HEK293 (cell line): Measurements from ENCODE around the gene ETF1.

ENCODE experiments used
- KLF10 ChIP-seq: fragments of 450-650 bp; IDR thresholded peaks from 2 replicates; pipeline ENCODE4 v1.5.1; 2018; ENCODE audit warnings: missing biosample characterization, mild to moderate bottlenecking, missing genetic modification characterization
- SALL2 ChIP-seq: fragments of 450-650 bp; formaldehyde crosslinking; IDR thresholded peaks from 2 replicates; pipeline ENCODE4 v1.5.0; 2017; ENCODE audit warnings: missing biosample characterization, mild to moderate bottlenecking, missing genetic modification characterization, borderline replicate concordance
- TRIM28 ChIP-seq: IDR thresholded peaks from 2 replicates; pipeline ENCODE4 v1.6.1; 2011; ENCODE audit warnings: low read length, control low read depth, borderline replicate concordance
- ZBTB1 ChIP-seq: fragments of 450-650 bp; formaldehyde crosslinking; IDR thresholded peaks from 2 replicates; pipeline ENCODE4 v1.5.1; 2016; ENCODE audit warnings: missing biosample characterization, missing genetic modification characterization
- ZNF302 ChIP-seq: fragments of 450-650 bp; formaldehyde crosslinking; IDR thresholded peaks from 2 replicates; pipeline ENCODE4 v1.5.1; 2016; ENCODE audit warnings: missing biosample characterization, missing genetic modification characterization, low read depth
- ZNF501 ChIP-seq: fragments of 450-650 bp; formaldehyde crosslinking; IDR thresholded peaks from 2 replicates; pipeline ENCODE4 v1.5.1; 2016; ENCODE audit warnings: missing biosample characterization, missing genetic modification characterization
- ZNF600 ChIP-seq: fragments of 450-650 bp; formaldehyde crosslinking; IDR thresholded peaks from 2 replicates; pipeline ENCODE4 v1.5.1; 2016; ENCODE audit warnings: missing biosample characterization, missing genetic modification characterization
- TF ChIP-seq, protein P1 (sequence below): fragments of 450-650 bp; formaldehyde crosslinking; IDR thresholded peaks from 2 replicates; pipeline ENCODE4 v1.5.1; 2017; ENCODE audit warnings: missing biosample characterization, missing genetic modification characterization
- TF ChIP-seq, protein P2 (sequence below): fragments of 450-650 bp; formaldehyde crosslinking; IDR thresholded peaks from 2 replicates; pipeline ENCODE4 v1.5.1; 2016; ENCODE audit warnings: missing biosample characterization, missing genetic modification characterization
- TF ChIP-seq, protein P3 (sequence below): fragments of 450-650 bp; formaldehyde crosslinking; IDR thresholded peaks from 2 replicates; pipeline ENCODE4 v1.5.1; 2016; ENCODE audit warnings: missing biosample characterization, missing genetic modification characterization

DNA sequence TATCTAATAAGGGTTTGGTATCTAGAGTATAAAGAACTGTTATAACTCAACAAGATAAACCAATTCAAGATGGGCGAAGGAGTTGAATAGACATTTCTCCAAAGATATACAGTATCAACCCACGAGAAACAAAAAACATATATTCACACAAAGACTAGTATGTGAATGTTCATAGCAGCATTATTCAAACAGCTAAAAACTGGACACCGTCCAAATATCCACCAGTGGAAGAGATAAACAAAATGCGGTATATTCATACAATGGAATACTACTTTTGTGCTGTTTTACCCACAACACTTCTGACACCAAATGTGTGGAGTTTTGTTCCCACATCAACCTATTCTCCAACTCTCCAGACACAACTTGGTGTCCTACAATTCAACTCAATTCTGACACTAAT is 44.7 kb downstream of the ETF1 start:
- TF ChIP-seq SALL2 (tag by site-specific recombination) (no peak), TRIM28 (no peak), ZNF501 (tag by site-specific recombination) (no peak), ZBTB1 (tag by site-specific recombination) (no peak), KLF10 (no peak), ZNF302 (tag by site-specific recombination) (no peak), ZNF600 (tag by site-specific recombination) (no peak)
- TF ChIP-seq, protein P1, sequence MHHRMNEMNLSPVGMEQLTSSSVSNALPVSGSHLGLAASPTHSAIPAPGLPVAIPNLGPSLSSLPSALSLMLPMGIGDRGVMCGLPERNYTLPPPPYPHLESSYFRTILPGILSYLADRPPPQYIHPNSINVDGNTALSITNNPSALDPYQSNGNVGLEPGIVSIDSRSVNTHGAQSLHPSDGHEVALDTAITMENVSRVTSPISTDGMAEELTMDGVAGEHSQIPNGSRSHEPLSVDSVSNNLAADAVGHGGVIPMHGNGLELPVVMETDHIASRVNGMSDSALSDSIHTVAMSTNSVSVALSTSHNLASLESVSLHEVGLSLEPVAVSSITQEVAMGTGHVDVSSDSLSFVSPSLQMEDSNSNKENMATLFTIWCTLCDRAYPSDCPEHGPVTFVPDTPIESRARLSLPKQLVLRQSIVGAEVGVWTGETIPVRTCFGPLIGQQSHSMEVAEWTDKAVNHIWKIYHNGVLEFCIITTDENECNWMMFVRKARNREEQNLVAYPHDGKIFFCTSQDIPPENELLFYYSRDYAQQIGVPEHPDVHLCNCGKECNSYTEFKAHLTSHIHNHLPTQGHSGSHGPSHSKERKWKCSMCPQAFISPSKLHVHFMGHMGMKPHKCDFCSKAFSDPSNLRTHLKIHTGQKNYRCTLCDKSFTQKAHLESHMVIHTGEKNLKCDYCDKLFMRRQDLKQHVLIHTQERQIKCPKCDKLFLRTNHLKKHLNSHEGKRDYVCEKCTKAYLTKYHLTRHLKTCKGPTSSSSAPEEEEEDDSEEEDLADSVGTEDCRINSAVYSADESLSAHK (tag by site-specific recombination): no peak
- TF ChIP-seq, protein P2, sequence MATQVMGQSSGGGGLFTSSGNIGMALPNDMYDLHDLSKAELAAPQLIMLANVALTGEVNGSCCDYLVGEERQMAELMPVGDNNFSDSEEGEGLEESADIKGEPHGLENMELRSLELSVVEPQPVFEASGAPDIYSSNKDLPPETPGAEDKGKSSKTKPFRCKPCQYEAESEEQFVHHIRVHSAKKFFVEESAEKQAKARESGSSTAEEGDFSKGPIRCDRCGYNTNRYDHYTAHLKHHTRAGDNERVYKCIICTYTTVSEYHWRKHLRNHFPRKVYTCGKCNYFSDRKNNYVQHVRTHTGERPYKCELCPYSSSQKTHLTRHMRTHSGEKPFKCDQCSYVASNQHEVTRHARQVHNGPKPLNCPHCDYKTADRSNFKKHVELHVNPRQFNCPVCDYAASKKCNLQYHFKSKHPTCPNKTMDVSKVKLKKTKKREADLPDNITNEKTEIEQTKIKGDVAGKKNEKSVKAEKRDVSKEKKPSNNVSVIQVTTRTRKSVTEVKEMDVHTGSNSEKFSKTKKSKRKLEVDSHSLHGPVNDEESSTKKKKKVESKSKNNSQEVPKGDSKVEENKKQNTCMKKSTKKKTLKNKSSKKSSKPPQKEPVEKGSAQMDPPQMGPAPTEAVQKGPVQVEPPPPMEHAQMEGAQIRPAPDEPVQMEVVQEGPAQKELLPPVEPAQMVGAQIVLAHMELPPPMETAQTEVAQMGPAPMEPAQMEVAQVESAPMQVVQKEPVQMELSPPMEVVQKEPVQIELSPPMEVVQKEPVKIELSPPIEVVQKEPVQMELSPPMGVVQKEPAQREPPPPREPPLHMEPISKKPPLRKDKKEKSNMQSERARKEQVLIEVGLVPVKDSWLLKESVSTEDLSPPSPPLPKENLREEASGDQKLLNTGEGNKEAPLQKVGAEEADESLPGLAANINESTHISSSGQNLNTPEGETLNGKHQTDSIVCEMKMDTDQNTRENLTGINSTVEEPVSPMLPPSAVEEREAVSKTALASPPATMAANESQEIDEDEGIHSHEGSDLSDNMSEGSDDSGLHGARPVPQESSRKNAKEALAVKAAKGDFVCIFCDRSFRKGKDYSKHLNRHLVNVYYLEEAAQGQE (tag by site-specific recombination): no peak
- TF ChIP-seq, protein P3, sequence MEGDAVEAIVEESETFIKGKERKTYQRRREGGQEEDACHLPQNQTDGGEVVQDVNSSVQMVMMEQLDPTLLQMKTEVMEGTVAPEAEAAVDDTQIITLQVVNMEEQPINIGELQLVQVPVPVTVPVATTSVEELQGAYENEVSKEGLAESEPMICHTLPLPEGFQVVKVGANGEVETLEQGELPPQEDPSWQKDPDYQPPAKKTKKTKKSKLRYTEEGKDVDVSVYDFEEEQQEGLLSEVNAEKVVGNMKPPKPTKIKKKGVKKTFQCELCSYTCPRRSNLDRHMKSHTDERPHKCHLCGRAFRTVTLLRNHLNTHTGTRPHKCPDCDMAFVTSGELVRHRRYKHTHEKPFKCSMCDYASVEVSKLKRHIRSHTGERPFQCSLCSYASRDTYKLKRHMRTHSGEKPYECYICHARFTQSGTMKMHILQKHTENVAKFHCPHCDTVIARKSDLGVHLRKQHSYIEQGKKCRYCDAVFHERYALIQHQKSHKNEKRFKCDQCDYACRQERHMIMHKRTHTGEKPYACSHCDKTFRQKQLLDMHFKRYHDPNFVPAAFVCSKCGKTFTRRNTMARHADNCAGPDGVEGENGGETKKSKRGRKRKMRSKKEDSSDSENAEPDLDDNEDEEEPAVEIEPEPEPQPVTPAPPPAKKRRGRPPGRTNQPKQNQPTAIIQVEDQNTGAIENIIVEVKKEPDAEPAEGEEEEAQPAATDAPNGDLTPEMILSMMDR (tag by site-specific recombination): no peak
